GM10847 (cell line): ENCODE data around the gene TMEM270.

ENCODE experiments used
- POLR2A ChIP-seq: IDR thresholded peaks from 2 replicates; pipeline ENCODE4 v1.6.1; 2011; ENCODE audit not compliant: insufficient read length; ENCODE audit errors: extremely low read depth

The TMEM270 gene

DNA sequence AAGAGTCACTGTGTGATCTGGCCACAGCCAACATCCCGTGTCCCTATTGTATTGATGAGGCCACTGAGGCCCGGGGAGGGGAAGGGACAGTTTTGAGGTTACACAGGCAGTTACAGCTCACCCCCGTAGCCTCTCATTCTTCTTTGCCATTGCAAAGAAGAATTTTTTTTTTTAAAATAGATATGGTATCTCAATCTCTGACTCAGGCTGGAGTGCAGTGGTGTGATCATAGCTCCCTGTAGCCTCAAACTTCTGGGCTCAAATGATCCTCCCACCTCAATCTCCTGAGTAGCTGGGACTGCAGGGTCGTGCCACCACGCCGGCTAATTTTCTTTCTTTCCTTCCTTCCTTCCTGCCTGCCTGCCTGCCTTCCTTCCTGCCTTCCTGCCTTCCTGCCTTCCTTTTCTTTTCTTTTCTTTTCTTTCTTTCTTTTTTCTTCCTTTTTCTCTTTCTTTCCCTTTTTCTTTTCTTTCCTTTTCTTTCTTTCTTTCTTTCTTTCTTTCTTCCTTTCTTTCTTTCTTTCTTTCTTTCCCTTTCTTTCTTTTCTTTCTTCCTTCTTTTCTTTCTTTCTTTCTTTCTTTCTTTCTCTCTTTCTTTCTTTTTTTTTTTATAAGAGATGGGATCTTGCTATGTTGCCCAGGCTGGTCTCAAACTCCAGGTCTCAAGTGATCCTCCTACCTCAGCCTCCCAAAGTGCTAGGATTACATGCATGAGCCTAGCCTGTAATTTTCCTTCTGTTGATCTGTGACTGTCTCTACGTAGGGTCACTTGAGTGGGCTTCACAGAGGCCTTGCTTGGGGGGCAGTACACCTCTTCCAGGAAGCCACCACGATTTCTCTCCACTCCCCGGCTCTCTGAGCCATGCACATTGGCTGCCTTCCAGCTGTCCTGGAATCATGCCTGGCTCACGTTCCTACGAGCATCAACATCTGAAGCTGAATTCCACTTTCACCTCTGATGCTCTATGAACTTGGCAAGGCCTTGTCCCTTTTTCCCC is 31.3 kb downstream of the TMEM270 start:
- no peak for TF ChIP-seq POLR2A

DNA sequence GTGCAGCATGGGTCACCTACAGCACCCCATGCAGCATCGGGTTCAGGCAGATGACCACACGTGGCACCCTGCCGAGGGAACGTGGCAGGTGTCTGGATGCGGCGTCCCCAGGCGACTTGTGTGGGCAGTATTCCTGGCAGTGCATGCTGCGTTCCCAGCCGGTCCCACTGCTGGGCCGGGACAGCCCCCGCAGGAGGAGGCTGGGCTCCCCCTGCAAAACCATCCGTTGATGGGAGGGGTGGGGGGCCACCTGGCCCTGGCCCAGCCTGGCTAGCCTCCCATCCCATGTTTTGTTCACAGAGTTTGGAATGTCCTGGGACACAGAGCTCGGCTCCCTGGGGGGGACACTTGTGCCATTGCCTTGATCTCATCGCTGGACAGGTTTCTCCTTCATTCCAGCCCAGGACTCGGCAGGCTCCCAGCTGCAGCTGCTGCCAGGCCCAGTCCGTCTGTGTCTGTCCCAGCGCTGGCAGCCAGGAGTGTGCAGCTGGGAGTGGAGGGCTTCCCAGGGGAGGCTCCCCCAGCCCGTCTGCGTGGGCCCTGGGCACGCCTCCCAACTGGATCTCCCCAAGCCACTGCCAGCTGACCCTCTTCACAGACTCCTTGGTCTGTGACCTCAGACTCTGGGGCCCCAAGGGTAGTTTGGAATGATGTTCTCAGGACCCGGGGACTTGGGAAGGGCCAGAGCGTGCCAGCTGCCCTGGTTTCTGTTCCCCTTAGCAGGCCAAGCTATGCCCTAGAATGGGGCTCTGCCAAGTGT is 32.6 kb downstream of the TMEM270 start:
- no peak for TF ChIP-seq POLR2A

DNA sequence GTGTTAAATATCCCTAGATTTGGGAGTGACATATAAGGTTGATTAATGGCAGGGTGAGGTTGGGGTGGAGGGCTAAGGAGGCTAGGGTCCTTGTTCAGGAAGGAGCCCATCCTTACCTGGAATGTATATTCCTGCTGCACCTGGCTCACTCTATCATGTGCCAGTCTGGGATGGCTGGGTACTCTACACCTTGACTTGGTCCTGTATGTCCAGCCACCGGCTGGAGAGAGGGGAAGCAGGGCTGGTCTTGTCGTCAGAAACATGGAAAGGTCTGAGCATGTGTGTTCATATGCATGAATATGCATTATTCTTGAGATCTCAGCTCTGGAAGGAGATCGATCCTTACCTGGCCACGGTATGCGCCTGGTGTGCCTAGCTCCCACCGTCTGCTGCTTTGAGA is 33.2 kb downstream of the TMEM270 start:
- no peak for TF ChIP-seq POLR2A

DNA sequence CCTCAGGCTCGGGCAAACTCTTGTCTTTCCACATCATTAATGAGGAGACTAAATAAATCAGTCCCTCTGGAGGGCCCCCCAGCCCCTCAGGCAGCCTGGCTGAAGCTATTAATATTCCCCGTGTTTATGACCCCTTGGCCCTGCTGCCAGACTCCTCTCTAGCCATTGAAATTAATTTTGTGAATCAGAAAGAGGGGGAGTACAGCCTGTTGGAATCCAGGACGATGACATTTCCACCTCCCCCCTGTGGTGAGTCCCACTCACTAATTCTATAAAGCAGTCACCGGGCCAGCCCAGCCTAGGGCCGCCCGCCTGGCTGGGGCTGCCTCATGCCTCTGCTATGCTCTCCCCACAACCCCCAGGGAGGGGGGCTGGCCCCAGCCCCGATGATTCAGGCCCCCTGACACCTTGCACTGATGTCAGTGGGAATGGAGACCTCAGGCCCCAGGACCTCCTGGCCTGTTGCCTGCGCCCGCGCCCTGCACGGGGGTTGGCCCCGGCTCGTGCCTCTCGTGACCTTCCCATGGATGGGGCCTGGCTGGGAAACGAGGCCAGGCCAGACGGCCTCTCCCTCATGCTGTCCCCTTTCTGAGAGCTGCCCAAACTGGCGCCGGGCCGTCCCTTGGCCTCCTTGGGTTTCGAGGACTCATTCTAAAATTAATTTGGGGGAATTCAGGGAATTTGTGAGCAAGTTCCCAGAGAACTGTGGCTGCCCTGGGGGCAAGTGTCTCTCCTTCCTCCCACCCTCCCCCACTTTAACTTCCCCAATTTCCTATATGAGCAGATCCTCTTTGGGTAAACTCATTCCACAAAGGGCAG is 34.0 kb downstream of the TMEM270 start:
- TF ChIP-seq POLR2A: no peak

DNA sequence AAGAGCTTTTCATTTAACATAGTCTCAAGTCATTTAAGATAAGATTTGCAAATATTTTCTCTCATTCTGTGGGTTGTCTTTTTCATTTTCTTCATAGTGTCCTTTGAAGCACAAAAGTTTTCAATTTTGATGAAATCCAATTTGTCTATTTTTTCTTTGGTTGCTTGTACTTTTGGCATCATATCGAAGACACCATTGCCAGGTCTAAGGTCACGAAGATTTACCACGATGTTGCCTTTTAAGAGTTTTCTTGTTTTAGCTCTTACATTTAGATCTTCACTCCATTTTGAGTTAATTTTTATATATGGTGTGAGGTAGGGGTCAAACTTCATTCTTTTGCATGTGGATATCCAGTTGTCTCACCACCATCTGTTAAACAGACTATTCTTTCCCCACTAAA is 34.7 kb downstream of the TMEM270 start:
- TF ChIP-seq POLR2A: no peak

DNA sequence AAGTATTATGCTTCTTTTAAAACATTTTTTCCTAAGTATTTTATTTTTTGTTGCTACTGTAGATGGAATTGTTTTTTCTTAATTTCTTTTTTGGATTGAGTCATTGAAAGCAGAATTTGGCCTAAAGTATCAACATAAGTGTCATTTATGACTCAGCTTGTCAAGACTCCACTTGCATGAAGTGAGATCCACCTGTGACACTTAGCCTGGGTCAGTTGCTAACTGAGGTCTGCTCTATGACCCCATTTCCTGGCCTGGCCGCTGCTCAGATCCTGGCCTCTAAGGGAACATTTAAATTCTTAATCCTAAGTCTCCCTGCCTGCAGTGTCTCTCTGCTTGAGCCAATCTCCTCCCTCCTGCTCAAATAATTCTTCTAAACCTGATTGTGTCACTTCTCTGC is 35.5 kb downstream of the TMEM270 start:
- TF ChIP-seq POLR2A: no peak

DNA sequence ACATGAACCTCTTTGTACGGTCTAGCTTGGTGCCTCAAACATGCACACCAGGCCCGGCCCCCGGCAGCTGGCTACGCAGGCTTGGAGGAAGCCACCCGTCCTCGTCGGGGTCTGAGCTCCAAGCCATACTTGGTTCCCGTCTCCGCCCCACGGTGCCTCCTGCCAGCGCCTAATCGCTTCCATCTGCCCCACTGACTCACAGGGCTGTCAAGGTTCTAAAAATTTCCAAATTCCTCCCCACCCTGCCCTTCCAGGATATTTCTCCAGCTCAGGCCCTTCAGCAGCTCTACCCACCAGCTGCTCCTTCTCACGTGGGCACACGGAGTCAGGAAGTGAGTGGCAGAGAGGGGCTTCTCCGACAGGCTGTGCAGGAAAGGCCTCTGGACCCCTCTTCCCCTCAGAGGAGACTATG is 38.8 kb downstream of the TMEM270 start:
- TF ChIP-seq POLR2A: no peak

DNA sequence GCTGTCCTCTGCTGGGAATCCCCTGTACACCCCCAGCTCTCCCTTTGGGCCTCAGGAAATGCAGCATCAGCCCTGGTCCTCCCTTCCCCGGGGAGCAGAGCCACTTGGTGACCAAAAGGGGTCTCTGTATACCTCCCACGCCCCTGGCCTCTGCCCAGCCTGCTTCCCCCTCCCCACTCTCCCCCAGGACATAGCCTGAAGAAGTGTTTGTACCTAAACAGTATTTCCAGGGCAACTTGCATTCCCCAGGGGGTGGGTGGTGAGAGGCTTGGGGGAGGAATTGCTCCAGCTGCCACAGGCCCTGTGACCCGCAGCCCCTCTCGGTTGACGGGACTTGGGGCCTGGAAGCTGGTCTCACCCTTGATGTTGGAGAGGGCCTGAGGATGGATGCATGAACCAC is 39.3 kb downstream of the TMEM270 start:
- TF ChIP-seq POLR2A: no peak

DNA sequence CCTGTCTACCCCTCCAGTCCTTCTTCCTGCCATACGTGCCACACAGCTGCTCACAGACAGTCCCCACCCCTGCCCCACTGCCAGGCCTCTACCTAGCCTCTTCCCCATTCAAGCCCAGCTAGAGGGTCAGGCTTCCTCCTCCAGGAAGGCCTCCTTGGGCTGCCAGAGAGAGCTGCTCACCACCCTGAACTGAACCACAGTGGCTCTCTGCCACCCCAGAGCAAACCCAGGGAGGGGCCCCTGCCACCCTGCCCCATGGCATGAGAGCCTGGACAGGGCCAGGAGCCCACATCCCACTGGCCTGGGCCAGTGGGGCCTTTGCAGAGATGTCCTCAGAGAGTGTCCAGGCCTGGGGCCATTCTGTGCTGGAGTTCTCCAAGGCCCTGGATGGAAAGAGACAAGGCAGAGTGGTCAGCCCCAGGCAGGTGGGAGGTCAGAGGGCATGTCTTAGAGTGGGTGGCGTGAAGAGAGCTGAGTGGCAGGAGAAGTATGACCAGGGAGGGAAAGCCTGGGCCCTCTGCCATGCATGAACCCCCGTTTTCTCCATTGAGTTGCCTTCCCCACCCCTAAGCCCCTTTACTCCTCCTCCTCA is 40.4 kb downstream of the TMEM270 start:
- no peak for TF ChIP-seq POLR2A

GRCh38 chr7:73901823-73902597 is 41.1 kb downstream of the TMEM270 start:
- TF ChIP-seq POLR2A: no peak

GRCh38 chr7:73903321-73904218 is 42.6 kb downstream of the TMEM270 start:
- no peak for TF ChIP-seq POLR2A

GRCh38 chr7:73904219-73905137 is 43.5 kb downstream of the TMEM270 start:
- no peak for TF ChIP-seq POLR2A
